Measurements from ENCODE around the gene RNF111. TPM values are rescaled to one million over a fixed set of nuclear protein-coding genes. Genes with fewer than 3 reads are reported as not detected.
"Not testable (repeated sequence)": the region's sequence is repeated elsewhere in the genome, so short reads cannot be mapped to it uniquely, and the experiment has no call there.

RNF111 gene
- total RNA-seq, 1 donor from 2014 or later, result 33.8 TPM

- DNase-seq (ENCODE audit: extremely low spot score, unreplicated experiment), result peak; percentile 53
- peaks cover 33% of the 10 kb centered on the region for H3K36me3 Mint-ChIP-seq (ENCODE audit: unreplicated experiment)
- H3K27ac Mint-ChIP-seq (ENCODE audit: unreplicated experiment), result no peak overlapping the region
- no peaks in the 10 kb centered on the region for H3K27me3 Mint-ChIP-seq (ENCODE audit: unreplicated experiment)
- H3K4me3 Mint-ChIP-seq (ENCODE audit: unreplicated experiment), result no peak overlapping the region
- no peaks in the 10 kb centered on the region for H3K4me1 Mint-ChIP-seq (ENCODE audit: unreplicated experiment)
- no peaks in the 10 kb centered on the region for H3K9me3 Mint-ChIP-seq (ENCODE audit: unreplicated experiment)
- no peak for TF ChIP-seq CTCF (IDR thresholded peaks at IDR 0.05)
Measured at GRCh38 chr15:59140422-59141226, 153.2 kb downstream of the RNF111 start.

- DNase-seq (ENCODE audit: extremely low spot score, unreplicated experiment), result no peak
- peaks cover 7% of the 10 kb centered on the region for H3K4me1 Mint-ChIP-seq (ENCODE audit: unreplicated experiment)
- no peaks in the 10 kb centered on the region for H3K27me3 Mint-ChIP-seq (ENCODE audit: unreplicated experiment)
- no peak overlapping the region for H3K27ac Mint-ChIP-seq (ENCODE audit: unreplicated experiment)
- H3K4me3 Mint-ChIP-seq (ENCODE audit: unreplicated experiment), result no peak overlapping the region
- no peaks in the 10 kb centered on the region for H3K9me3 Mint-ChIP-seq (ENCODE audit: unreplicated experiment)
- peaks cover 19% of the 10 kb centered on the region for H3K36me3 Mint-ChIP-seq (ENCODE audit: unreplicated experiment)
- no peak for TF ChIP-seq CTCF (IDR thresholded peaks at IDR 0.05)
Measured at GRCh38 chr15:59143281-59143680, 155.8 kb downstream of the RNF111 start.

- Mint-ChIP-seq H3K4me1 (ENCODE audit: unreplicated experiment) (peaks cover 17% of the 10 kb centered on the region), H3K36me3 (ENCODE audit: unreplicated experiment) (peaks cover 24% of the 10 kb centered on the region)
- H3K27ac Mint-ChIP-seq (ENCODE audit: unreplicated experiment); DNase-seq (ENCODE audit: extremely low spot score, unreplicated experiment); H3K9me3 Mint-ChIP-seq (ENCODE audit: unreplicated experiment); H3K4me3 Mint-ChIP-seq (ENCODE audit: unreplicated experiment); H3K27me3 Mint-ChIP-seq (ENCODE audit: unreplicated experiment): not testable (repeated sequence)
- TF ChIP-seq CTCF (IDR thresholded peaks at IDR 0.05), result peak; percentile 39
Measured at GRCh38 chr15:59144594-59144993, 157.1 kb downstream of the RNF111 start.

Other genes starting within 250 kb of the RNF111 start
- gene ADAM10, start 238.0 kb upstream of the RNF111 start, total RNA-seq, result 169 and 175 TPM in 2 replicates
- 15.1 and 18.6 TPM in 2 replicates for gene MINDY2, start 216.4 kb upstream of the RNF111 start, total RNA-seq
- gene SLTM, start 54.0 kb upstream of the RNF111 start, total RNA-seq, result 87.3 and 93.9 TPM in 2 replicates
- 12.2 and 12.7 TPM in 2 replicates for gene CCNB2, start 117.5 kb downstream of the RNF111 start, total RNA-seq
- gene LDHAL6B, start 219.2 kb downstream of the RNF111 start, total RNA-seq, result not detected in 2 replicates